Raji (cell line): ENCODE measurements around the gene RTN4RL2.

Experiments
- POLR2A ChIP-seq: IDR thresholded peaks from 2 replicates; pipeline ENCODE4 v1.6.1; 2011; ENCODE audit warnings: low read depth, low read length, control low read depth; ENCODE audit not compliant: insufficient read depth

Gene RTN4RL2

DNA sequence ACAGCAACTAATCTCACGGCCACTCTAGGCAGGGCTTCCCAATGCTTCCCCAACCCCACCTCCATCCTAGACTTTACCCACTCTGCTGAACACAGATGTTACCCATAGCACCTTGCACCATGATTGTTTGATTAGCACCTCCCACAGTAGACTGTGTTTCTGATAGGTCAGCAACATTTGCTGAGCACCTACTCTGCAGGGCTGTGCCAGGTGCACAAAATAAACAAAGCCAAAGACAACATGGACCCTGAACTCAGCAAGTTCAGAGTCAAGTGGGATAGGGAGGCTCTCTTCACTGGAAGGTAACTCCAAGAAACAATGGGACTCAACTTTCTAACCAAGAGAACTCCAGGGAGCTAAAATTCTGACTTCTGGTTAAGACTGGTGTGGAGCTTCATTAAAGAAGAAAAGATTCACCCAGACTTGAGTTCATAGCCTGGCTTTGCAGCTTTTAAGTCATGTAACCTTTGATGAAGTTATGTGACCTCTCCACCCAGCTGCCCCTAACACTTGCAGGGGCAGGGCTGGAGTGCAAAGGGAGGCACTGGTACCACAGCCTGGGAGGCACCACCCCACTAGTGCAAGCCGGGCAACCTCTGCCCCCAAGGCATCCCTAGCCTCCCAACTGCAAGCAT lies 6.7 kb upstream of the RTN4RL2 start:
- TF ChIP-seq POLR2A: no peak

DNA sequence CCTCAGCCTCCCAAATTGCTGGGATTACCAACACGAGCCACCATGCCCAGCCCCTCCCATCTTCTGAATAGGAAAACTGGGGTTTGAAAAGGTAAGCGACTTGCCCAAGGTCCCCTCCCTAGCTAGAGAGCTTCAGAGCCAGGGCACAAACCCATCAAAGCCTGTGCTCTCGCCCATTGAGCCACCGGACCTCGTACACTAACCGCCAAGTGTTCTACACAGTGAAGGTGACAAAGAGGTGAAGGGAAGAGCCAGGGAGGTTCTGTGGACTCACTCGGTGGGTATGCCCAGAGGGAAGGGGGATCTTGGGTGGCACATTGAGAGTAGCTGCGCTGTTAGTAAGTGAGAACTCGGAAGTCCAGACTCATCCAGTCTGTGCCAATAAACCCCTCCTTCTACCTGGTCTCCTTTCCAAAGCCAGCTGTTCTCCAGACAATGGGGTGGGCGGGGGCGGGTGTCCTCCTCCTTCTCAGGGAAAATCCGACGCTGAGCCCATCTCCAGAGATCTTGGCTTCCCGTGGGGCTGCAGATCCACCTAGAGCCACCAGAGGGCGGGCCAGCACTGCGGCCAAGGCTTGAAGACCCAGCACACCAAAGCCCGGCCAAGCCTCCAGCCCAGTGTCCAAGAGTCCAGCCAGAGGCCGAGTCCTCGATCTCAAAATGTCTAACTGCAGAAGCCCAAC lies 3.2 kb upstream of the RTN4RL2 start:
- TF ChIP-seq POLR2A: no peak

DNA sequence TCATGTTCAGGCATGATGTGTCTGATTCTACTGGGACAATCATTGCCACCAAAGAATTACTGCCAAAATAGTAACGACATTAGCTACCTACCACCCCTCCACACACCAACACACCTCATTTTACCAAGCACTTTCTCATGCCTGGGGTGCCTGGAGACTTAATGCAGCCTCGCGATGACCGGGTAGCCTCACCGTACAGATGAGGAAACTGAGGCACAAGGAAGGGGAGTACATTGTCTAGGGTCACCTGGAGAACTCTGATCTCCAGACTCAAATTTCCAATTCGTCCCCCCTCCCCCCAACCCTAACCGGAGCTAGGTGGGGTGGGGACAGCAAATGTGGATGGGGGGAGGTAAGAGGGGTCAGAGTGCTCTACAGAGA lies 2.7 kb upstream of the RTN4RL2 start:
- no peak for TF ChIP-seq POLR2A

DNA sequence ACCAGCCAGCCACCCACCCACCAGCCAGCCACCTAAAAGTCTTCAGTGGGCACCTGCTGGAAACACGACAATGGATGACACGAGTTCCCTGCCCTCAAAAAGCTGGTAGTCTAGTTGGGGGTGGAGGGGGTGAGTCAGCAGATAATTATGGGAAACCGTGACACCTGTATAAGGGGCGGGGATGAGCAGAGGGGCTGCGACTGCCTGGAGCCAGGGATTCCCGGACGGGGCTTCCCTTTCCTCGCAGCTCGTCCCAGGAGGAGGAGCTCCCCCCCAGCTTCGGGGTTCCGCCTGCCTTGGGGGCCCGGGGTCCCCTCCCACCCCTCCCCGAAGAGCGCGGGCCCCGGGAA lies 2.3 kb upstream of the RTN4RL2 start:
- no peak for TF ChIP-seq POLR2A

DNA sequence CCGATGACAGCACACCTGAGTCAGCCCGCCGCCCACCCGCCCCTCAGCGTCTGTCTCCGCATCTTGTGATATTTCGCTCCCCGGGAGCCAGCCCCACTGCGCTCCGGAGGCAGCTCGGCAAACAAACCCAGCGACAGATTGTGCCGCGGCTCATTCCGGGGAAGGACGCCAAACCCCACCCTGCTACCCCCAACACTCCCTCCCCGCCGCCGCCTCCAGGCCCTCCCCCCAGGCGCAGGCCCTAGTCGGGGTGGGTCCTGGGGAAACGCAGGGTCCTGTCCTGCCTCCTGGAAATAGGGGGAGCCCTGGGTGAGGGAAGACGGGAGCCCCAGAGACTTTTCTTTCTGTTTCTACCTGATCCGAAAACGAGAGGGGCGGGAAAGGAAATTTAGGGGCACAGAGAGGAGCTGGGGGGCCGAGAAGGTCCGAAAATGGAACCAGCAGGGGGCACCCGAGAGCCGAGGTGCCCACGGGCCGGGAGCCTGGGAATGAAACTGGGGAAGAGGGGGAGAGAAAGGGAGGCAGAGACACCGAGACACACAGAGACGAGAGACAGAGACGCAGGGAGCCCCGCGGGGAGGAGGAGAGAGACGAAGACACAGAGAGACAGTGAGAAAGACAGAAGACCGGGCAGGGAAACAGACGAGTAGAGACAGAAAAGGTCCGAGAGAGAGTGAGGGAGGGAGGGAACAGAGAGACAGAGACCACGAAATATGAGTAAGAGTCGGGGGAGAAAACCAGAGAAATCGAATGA lies 1.7 kb upstream of the RTN4RL2 start:
- no peak for TF ChIP-seq POLR2A

DNA sequence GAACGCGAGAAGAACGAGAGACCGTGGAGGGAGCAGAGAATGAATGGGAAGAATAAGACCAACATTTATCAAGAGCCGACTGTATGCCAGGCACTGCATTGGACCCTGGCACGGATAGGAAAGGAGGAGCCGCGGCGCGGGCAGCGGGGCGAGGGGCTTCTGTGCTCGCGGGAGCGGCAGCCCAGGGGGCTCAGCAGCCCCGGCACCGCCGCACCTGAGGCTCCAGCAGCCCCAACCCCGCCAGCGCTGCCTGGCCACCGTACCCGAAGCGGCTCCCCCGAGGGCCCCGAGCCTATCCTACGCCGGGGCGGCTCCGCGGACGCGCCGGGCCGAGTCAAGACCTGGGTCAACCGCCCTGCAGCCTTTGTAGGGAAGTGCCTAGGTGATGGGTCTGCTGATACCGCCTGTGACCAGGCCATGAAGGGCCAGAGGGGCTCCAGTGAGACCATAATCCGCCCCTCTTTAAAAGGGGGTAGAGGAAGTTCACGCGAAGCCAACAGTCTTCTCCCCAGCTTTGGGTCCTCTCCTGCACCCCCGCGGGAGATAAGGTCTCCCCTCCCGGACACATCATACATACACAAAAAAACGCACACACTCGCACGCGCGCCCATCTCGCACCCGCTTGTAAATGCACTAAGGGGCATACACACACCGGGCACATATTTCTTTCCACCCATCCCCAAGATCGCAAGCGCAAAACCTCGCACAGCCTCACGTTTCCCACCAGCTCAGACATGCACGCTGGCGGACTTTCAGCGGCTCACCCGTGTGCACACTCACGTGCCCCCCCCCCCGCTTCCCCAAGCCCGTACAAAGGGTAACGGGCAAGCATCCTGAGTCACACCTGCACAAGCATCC lies 935 bp upstream of the RTN4RL2 start:
- no peak for TF ChIP-seq POLR2A

DNA sequence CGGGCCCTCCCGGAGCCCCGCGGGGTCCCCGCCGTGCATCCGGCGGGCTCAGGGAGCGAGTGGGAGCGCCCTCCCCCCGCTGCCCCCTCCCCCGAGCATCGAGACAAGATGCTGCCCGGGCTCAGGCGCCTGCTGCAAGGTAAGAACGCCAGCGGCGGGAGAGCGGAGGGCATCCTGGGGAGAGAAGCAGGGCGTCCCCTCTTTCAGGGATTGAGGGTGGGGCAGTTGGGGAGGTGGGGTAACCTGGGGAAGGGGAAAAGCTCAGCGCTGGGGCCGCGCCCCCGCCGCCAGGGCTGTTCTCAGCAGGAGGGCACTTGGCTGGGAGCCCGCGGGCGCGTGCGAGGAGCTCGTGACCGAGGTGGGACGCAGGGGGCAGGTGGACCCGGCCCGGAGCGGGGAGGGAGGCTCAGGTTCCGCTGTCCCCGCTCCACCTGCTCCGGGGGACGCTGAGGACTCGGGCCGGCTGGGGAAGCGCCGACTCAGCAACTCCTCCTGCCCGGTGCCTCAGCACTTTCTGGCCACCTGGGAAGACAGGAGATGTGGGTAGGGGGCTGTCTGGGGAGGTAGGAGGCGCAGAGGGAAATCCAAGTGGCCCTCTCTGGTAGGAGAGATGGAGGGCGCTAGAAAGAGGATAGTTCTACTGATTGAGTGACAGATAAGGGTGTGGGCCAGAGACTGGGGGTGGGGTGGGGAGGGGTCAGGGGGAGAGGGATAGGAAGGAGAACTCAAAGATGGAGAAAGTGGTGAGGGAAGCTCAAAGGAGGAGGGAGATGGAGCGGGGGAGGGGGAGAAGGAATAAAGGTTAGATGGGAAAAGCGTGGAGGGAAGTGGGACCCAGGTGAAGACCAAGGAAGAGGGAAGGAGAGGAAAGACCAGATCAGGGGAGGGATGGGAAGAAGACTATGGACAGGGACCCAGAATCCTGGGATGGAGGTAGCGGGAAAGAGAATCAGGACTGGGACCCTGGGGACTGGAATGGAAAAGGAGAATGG lies 726 bp downstream of the RTN4RL2 start:
- no peak for TF ChIP-seq POLR2A

DNA sequence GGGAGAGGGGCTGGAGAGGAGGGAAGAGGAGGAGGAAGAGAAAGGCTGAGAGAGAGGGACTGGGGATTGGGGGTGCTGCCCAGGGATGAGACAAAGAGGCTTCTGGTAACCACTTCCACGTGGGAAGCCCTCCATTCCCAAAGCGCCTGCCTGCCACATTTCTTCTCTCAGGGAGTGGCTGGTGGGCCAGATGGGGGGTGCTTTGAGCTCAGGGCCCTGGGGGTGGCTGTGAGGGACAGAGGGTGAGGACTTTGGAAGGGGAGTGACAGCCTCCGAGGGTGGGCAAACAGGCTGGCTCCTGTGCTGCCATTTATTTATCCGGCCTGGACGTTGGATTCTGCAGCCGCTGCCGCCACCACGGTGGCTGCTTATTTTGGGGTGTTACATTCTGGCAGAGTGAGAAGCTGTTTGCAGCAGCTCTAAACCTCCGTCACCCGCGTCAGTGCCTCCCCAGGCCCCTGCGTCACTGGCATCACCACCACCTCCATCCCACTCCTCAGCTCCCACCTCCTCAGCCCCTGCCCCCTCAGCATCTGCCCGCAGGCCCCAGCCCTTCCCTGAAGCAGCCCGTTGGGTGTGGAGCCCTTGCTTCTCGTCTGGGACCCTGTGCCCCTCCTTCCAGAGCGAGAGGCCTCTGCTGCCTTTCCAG lies 1.6 kb downstream of the RTN4RL2 start:
- TF ChIP-seq POLR2A: no peak

DNA sequence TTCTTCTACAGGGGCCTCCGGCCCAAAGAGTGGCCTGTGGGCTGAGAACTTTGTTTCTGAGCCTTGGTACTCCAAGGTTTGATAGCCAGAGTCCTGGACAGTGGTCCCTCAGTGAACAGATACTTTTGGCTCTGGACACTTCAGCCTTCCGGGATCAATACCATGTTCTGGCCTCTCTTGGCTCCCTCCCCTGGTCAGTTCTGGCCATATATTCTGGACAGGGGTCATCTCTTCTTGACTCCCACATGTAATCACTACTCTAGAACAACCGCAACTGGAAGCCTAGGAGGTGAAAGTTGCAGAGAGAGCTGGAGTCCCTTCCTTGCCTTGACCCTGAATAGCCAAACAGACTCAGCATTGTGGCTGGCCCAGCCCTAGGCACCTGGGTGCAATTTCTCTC lies 2.3 kb downstream of the RTN4RL2 start:
- TF ChIP-seq POLR2A: no peak

DNA sequence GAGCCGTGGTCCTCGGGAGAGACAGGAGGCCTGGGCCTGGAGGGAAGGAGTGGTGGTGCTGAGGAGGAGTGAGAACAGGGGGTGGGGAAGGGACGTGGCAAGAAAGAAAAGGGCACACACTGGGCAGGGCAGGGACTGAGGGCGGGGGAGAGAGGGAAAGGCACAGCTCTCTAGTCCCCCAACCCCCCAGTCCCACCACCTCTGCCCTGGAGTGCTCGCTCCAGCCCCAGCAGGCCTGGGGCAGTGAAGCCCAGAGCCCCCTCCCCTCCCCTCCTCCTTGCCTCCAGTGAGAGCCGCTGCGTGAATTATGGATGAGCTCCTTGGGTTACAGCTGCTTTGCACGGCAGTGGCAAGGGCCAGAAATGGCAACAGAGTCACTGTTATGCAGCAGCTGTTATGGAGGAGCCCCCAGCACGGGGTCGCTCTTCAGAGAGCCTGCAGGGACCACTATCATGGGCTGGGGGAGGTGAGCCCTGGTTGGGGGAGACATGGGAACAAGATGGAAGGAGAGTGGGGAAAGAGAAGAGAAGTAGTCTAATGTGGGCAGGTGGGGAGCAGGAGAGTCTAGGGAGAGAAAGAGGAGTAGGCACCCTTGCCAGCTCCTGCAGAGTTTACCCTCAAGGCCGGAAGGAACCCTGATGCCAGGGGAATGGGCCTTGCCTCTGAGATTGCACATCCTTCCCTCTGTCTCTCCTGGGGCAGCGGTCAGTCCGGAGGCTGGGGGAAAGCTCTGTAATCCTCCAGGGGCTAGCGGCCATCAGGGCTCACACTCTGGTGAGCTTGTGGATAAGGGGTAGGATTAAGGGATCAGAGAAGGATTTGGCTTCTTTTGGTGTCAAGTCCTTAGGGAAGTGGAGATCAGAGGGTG lies 3.6 kb downstream of the RTN4RL2 start:
- TF ChIP-seq POLR2A: no peak

DNA sequence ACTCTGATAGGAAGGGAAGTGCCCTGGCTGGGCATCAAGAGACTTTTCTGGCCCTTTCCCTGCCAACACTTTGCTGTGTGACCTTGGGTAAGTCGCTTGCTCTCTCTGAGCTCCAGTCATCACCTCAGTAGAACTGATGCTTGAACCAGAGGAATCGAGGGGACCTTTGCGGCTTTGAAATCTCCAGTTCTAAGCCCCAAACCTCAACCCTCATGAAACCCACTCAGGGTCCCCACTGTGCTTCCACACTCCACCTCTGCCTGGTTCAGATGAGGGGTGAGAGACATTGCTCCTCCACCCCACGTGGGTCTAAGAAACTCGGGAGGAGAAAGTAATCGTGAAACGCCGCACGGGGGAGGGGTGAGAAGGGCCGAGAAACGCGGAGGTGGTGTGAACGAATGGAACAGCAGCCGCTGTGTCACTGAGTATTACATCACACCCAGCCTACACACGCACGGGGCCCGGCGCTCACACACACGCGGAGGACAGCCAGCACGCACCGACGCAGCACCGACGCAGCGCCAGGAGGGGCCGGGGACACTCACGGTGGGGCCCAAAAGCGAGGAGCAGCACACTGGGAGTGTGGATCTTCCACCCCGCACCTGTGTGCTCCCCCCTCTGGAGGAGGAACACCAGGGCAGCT lies 4.3 kb downstream of the RTN4RL2 start:
- TF ChIP-seq POLR2A: no peak

DNA sequence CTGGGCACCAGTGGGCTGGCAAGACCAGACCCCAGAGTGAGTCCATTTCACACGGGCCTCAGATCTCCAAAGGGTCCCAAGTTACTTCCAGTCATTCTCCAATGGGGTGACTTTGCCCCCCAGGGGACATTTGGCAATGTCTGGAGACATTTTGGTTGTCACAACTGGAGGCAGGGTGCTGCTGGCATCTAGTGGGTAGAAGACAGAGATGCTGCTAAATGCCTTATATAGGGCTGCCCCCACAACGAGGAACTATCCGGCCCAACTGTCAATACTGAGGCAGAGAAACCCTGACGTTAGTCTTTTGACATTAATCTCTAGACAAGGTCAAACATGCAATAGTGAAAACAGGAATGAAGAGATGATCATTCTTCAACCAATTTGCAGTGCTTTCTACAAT lies 6.4 kb downstream of the RTN4RL2 start:
- no peak for TF ChIP-seq POLR2A
